RPMI8226 (cell line): ENCODE results near the gene CD37.

Source experiments
- DNase-seq: peaks from one replicate; pipeline ENCODE4 v3.0.0-alpha.2; 2015

CD37 gene

DNA sequence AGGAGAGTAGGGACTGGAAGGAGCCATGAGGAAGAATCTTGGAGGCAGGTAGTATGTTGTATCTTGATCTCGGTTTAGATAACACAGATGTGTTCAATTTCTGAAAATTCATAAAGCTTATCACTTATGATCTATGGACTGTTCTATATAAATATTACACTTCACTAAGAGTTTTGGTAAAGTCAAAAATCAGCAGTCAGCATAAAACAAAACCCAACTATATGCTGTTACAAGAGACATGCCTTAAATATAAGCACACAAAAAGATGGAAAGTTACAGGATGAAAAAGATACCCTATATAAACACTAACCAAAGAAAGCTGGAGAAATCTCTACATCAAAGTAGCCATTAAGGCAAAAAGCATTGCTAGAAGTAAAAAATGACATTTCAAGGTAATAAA, 48.4 kb downstream of the CD37 start:
- DNase-seq = no peak

DNA sequence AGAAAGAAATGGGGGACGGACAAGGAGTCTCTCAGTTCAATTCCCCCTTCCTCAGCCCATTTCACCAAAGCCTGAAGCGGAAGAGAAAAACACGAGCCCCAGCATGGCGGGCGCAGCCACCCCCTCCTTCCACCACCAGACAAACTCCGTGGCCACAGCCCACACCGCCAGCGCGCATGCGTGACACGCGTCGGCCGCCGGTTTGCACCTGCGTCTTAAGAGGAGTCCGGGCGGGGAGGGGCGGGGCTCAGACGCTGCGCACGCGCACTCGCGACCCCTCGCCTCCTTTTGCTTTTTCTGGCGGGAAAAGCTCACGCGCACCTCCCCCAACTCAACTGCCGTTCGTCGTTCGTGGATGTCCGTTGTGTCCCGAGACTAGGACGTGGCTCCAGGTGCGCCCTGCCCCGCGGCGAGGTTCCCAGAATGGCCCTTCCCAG, 52.7 kb downstream of the CD37 start, which contains the start of gene KASH5:
TSS of gene KASH5 (plus strand) at position 314 of the 437 bp plus-strand sequence. CDS start 2,635 bp downstream, outside the sequence.
- peak; percentile 92 for DNase-seq

DNA sequence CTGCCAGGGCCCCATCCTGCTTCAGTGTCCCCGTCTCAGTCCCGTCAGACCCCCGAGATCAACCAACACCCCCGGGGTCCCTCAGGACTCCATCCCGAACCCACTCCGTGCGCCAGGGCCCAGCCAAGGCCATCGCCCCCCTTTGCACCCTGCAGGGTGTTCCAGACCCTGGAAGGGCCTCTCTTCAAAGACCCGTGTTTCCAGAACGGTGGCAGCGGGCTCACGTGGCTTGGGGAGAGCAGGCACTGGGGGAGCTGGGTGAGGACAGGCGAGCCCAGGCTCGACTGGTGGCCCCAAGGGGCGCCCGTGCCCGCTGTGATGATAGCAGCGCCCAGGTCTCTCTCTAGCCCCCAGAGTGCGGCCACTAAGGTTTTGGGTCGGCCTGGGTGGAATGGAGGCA, 54.2 kb downstream of the CD37 start:
- no peak for DNase-seq
